ENCODE data around the gene USP47.

Gene USP47

GRCh38 chr11:12003815-12004214 is 162.0 kb downstream of the USP47 start:
- Mint-ChIP-seq H3K36me3 (ENCODE audit: low read depth) (no peaks in the 10 kb centered on the region), H3K9me3 (no peaks in the 10 kb centered on the region), H3K4me1 (peaks cover 9% of the 10 kb centered on the region), H3K27ac (no peak overlapping the region), H3K27me3 (ENCODE audit: low read depth, poor library complexity) (peaks cover 33% of the 10 kb centered on the region), H3K4me3 (no peak overlapping the region)
- TF ChIP-seq CTCF (IDR thresholded peaks at IDR 0.05), result no peak
- DNase-seq, result no peak

- DNase-seq, result no peak
- peaks cover 9% of the 10 kb centered on the region for H3K4me1 Mint-ChIP-seq
These were observed 163.3 kb downstream of the USP47 start for GRCh38 chr11:12005061-12005460.

GRCh38 chr11:12005476-12005875 is 163.7 kb downstream of the USP47 start:
- no peaks in the 10 kb centered on the region for H3K9me3 Mint-ChIP-seq
- TF ChIP-seq CTCF (IDR thresholded peaks at IDR 0.05), result no peak
- H3K36me3 Mint-ChIP-seq (ENCODE audit: low read depth), result no peaks in the 10 kb centered on the region
- no peak for DNase-seq
- peaks cover 9% of the 10 kb centered on the region for H3K4me1 Mint-ChIP-seq
- H3K27me3 Mint-ChIP-seq (ENCODE audit: low read depth, poor library complexity), result peaks cover 45% of the 10 kb centered on the region
- no peak overlapping the region for H3K4me3 Mint-ChIP-seq
- H3K27ac Mint-ChIP-seq, result no peak overlapping the region

More at GRCh38 chr11:12005061-12005460, 163.3 kb downstream of the USP47 start:
- H3K9me3 Mint-ChIP-seq, result no peaks in the 10 kb centered on the region
- no peak for TF ChIP-seq CTCF (IDR thresholded peaks at IDR 0.05)
- no peaks in the 10 kb centered on the region for H3K36me3 Mint-ChIP-seq (ENCODE audit: low read depth)
- peaks cover 41% of the 10 kb centered on the region for H3K27me3 Mint-ChIP-seq (ENCODE audit: low read depth, poor library complexity)
- H3K4me3 Mint-ChIP-seq, result no peak overlapping the region
- no peak overlapping the region for H3K27ac Mint-ChIP-seq

- H3K27ac Mint-ChIP-seq, result no peak overlapping the region
- H3K4me3 Mint-ChIP-seq, result no peak overlapping the region
These were observed 164.9 kb downstream of the USP47 start for GRCh38 chr11:12006552-12007229.

DNA sequence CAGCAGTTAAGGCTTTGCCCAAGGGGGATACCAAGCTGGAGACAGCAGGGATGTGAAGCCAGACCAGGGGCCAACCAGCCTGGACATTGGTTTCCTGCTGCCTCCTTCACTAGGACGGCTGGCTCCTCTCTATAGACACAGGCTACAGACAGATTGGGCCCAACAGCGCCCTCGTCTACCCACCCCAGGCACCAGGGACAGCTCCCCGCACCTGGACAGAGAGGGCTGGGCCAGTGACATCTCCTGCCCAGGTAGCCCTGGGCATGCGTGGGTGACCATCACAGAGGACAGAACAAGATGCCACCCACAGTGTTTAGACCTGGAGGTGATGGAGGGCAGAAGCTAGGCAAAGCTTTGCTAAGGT is 165.4 kb downstream of the USP47 start:
- Mint-ChIP-seq H3K4me3 (peak overlapping the region; percentile 81), H3K27ac (no peak overlapping the region), H3K4me1 (peaks cover 9% of the 10 kb centered on the region), H3K36me3 (ENCODE audit: low read depth) (no peaks in the 10 kb centered on the region), H3K27me3 (ENCODE audit: low read depth, poor library complexity) (peaks cover 57% of the 10 kb centered on the region), H3K9me3 (no peaks in the 10 kb centered on the region)
- no peak for TF ChIP-seq CTCF (IDR thresholded peaks at IDR 0.05)
- no peak for DNase-seq

More at GRCh38 chr11:12006552-12007229, 164.9 kb downstream of the USP47 start:
- DNase-seq, result no peak
- TF ChIP-seq CTCF (IDR thresholded peaks at IDR 0.05), result no peak
- Mint-ChIP-seq H3K9me3 (no peaks in the 10 kb centered on the region), H3K4me1 (peaks cover 9% of the 10 kb centered on the region), H3K36me3 (ENCODE audit: low read depth) (no peaks in the 10 kb centered on the region), H3K27me3 (ENCODE audit: low read depth, poor library complexity) (peaks cover 57% of the 10 kb centered on the region)
